Panc1 (cell line): ENCODE data around the gene LSM14B. TPM values are rescaled to one million over a fixed set of nuclear protein-coding genes. Genes with fewer than 3 reads are reported as not detected.
A peak's percentile ranks its signal among the peaks of the same experiment; 100 is the strongest.

Experiments used
- ATAC-seq: fragments of 200-7000 bp; cut with Tn5 transposase; 2 replicates; pipeline ENCODE4 v1.9.1; 2020; ENCODE audit warnings: mild to moderate bottlenecking, moderate library complexity
- BruUV-seq: library from RNA; stranded (reverse); fragments of 400-500 nt; replicated peaks from 2 replicates; lab custom pipeline; 2021; lab: Mats Ljungman, UMichigan
- CTCF ChIA-PET: fragments of 300-600 bp; sonication (Branson Sonifier 250); formaldehyde crosslinking; loops from one replicate; lab custom pipeline; 2022; ENCODE audit warnings: antibody characterized with exemption; lab: Charles Lee
- POLR2A ChIA-PET: fragments of 300-600 bp; sonication (Branson Sonifier 250); formaldehyde crosslinking; loops from one replicate; lab custom pipeline; 2022; ENCODE audit warnings: antibody characterized with exemption; lab: Charles Lee
- DNase-seq: peaks from one replicate; pipeline ENCODE4 v3.0.0-alpha.2; 2010; ENCODE audit warnings: low read depth, low spot score
- H3K27ac ChIP-seq: 2 replicates; pipeline ENCODE4 v1.5.1; 2011; ENCODE audit warnings: mild to moderate bottlenecking, low read length, inconsistent platforms
- H3K27me3 ChIP-seq: fragments of 200-500 bp; sonication (Bioruptor generic); 2 replicates; pipeline ENCODE4 v1.6.0; 2014; ENCODE audit warnings: low read length, inconsistent platforms; ENCODE audit not compliant: control insufficient read depth, insufficient read depth
- H3K36me3 ChIP-seq: fragments of 200-500 bp; sonication (Bioruptor generic); 2 replicates; pipeline ENCODE4 v1.5.1; 2014; ENCODE audit warnings: inconsistent platforms, mild to moderate bottlenecking, low read length, moderate library complexity; ENCODE audit not compliant: control insufficient read depth, insufficient read depth
- H3K4me1 ChIP-seq: 2 replicates; pipeline ENCODE4 v1.5.1; 2011; ENCODE audit warnings: inconsistent platforms, mild to moderate bottlenecking, low read length, moderate library complexity; ENCODE audit not compliant: control insufficient read depth, insufficient read depth
- H3K4me3 ChIP-seq, 2 experiments: 2 replicates each; pipeline ENCODE4 v1.5.1; 2011 to 2012; ENCODE audit warnings: low read depth in 2 of 2, low read length in 2 of 2, mild to moderate bottlenecking in 2 of 2, inconsistent platforms in 1 of 2, moderate library complexity in 1 of 2
- H3K9me3 ChIP-seq: fragments of 200-500 bp; sonication (Bioruptor generic); 2 replicates; pipeline ENCODE4 v1.5.1; 2014; ENCODE audit warnings: low read depth, mild to moderate bottlenecking, inconsistent platforms, low read length, moderate library complexity; ENCODE audit not compliant: control insufficient read depth, insufficient read depth
- POLR2AphosphoS5 ChIP-seq: IDR thresholded peaks from 2 replicates; pipeline ENCODE4 v1.6.1; 2012; ENCODE audit warnings: mild to moderate bottlenecking, low read depth, low read length, moderate library complexity
- REST ChIP-seq, 2 experiments: IDR thresholded peaks; 2 replicates each; pipeline ENCODE4 v1.6.1; 2011 to 2012; ENCODE audit warnings: low read depth in 2 of 2, control low read depth in 1 of 2, low read length in 1 of 2, mild to moderate bottlenecking in 1 of 2, moderate library complexity in 1 of 2; ENCODE audit not compliant: insufficient read depth in 1 of 2
- SIN3A ChIP-seq: IDR thresholded peaks from 2 replicates; pipeline ENCODE4 v1.6.1; 2012; ENCODE audit warnings: low read depth, mild to moderate bottlenecking, low read length, moderate library complexity, borderline replicate concordance; ENCODE audit not compliant: insufficient read depth
- TCF7L2 ChIP-seq: IDR thresholded peaks from 2 replicates; pipeline ENCODE4 v1.6.1; 2011; ENCODE audit warnings: mild to moderate bottlenecking, low read depth, low read length, inconsistent platforms
- in situ Hi-C: cut with HindIII; loops from 2 replicates; pipeline ENCODE4 v1.10.0; 2016; ENCODE audit warnings: low sequenced_read_pairs, low pct_unique_long_range_greater_than_20kb
- intact Hi-C: fragments of 100-400 bp; cut with micrococcal nuclease; formaldehyde crosslinking; loops from one replicate; pipeline ENCODE4 v1.10.0; 2022; ENCODE audit not compliant: unreplicated experiment
- total RNA-seq: library from RNA; stranded (reverse); gene quantifications from one replicate; pipeline ENCODE4 v1.2.1, GENCODE V29; 2021; ENCODE audit not compliant: unreplicated experiment
- TF ChIP-seq, protein P1 (sequence below): fragments of 450-650 bp; IDR thresholded peaks from 2 replicates; pipeline ENCODE4 v1.5.1; 2017; ENCODE audit warnings: mild to moderate bottlenecking

Gene LSM14B
- total RNA-seq, 1 experiment from 2014 or later = 52.2 TPM

- TF ChIP-seq, protein P1, sequence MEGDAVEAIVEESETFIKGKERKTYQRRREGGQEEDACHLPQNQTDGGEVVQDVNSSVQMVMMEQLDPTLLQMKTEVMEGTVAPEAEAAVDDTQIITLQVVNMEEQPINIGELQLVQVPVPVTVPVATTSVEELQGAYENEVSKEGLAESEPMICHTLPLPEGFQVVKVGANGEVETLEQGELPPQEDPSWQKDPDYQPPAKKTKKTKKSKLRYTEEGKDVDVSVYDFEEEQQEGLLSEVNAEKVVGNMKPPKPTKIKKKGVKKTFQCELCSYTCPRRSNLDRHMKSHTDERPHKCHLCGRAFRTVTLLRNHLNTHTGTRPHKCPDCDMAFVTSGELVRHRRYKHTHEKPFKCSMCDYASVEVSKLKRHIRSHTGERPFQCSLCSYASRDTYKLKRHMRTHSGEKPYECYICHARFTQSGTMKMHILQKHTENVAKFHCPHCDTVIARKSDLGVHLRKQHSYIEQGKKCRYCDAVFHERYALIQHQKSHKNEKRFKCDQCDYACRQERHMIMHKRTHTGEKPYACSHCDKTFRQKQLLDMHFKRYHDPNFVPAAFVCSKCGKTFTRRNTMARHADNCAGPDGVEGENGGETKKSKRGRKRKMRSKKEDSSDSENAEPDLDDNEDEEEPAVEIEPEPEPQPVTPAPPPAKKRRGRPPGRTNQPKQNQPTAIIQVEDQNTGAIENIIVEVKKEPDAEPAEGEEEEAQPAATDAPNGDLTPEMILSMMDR = no peak
- no peaks in the 10 kb centered on the region for H3K4me1 ChIP-seq
- CTCF ChIA-PET = interaction anchor here (0.7 kb wide), 1 partner anchor 35 kb away, joined by 5 read pairs; no protein-coding TSS in a partner anchor
- H3K4me3 ChIP-seq = no peak overlapping the region
- in situ Hi-C loops (no loop called here), intact Hi-C loops (no loop called here)
- no peaks in the 10 kb centered on the region for H3K27me3 ChIP-seq
- H3K27ac ChIP-seq = no peak overlapping the region
- H3K36me3 ChIP-seq = no peaks in the 10 kb centered on the region; the same call in 1 of the 2 replicates
- ATAC-seq (no peak), DNase-seq (no peak)
- no peaks in the 10 kb centered on the region for H3K9me3 ChIP-seq
- no TSS peak for BruUV-seq
- POLR2A ChIA-PET = interaction anchor here (0.6 kb wide), 1 partner anchor 22 kb away, joined by 8 read pairs; no protein-coding TSS in a partner anchor
Measured at GRCh38 chr20:62167474-62167873, 45.2 kb downstream of the LSM14B start.

DNA sequence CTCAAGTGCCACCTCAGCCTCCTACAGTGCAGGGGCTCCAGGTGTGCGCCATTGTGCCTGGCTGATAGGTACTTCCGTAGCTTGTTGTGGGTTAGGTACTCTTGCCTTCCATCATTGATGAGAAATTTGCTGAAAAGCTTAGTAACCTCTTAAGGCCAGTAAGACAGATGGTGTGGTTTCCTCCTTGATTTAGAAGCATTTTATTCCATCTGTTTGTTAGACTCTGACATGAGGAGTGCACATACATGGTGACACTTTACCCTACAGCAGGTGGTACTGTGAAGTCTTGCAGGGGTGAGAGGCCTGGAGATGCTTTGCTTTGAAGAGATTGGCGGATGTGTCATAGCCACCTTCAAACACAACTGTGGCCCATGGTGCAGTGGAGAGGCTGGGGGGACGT is 45.8 kb downstream of the LSM14B start:
- POLR2A ChIA-PET = no interaction called here

More for the DNA sequence above, 45.8 kb downstream of the LSM14B start:
- BruUV-seq = TSS peak; percentile 70
- CTCF ChIA-PET = interaction anchor here (0.7 kb wide), 1 partner anchor 36 kb away, joined by 5 read pairs; no protein-coding TSS in a partner anchor
- DNase-seq (no peak), ATAC-seq (no peak)
- H3K9me3 ChIP-seq = no peaks in the 10 kb centered on the region
- H3K4me1 ChIP-seq = no peaks in the 10 kb centered on the region
- intact Hi-C loops = no loop called here
- TF ChIP-seq REST (IDR thresholded peaks at IDR 0.05; ENCODE audit: insufficient read depth in 1 of 2, low read depth in 2 of 2, low read length in 1 of 2) (no peak), TCF7L2 (no peak), POLR2AphosphoS5 (no peak), SIN3A (no peak)
- TF ChIP-seq, protein P1 = no peak
- in situ Hi-C loops = no loop called here
- no peaks in the 10 kb centered on the region; the same call in 1 of the 2 replicates for H3K36me3 ChIP-seq
- no peak overlapping the region for H3K4me3 ChIP-seq
- no peak overlapping the region for H3K27ac ChIP-seq
- H3K27me3 ChIP-seq = no peaks in the 10 kb centered on the region
